Measurements from ENCODE around the gene MB21D2.

Gene MB21D2

GRCh38 chr3:192758654-192759053, 159.0 kb downstream of the MB21D2 start:
- TF ChIP-seq CTCF (conservative IDR thresholded peaks at IDR 0.05) (no peak), ZFX (IDR thresholded peaks at IDR 0.05) (no peak)

GRCh38 chr3:192751148-192751547, 166.5 kb downstream of the MB21D2 start:
- no peak for TF ChIP-seq ZFX (IDR thresholded peaks at IDR 0.05)
- TF ChIP-seq CTCF (conservative IDR thresholded peaks at IDR 0.05): no peak
- no peak overlapping the region for H3K27ac ChIP-seq

More at GRCh38 chr3:192758654-192759053, 159.0 kb downstream of the MB21D2 start:
- no peak overlapping the region for H3K27ac ChIP-seq

- TF ChIP-seq CTCF (conservative IDR thresholded peaks at IDR 0.05) (no peak), ZFX (IDR thresholded peaks at IDR 0.05) (no peak)
- H3K27ac ChIP-seq: no peak overlapping the region
These were observed 167.5 kb downstream of the MB21D2 start for GRCh38 chr3:192750201-192750600.

GRCh38 chr3:192747746-192748145, 169.9 kb downstream of the MB21D2 start:
- TF ChIP-seq CTCF (conservative IDR thresholded peaks at IDR 0.05) (no peak), ZFX (IDR thresholded peaks at IDR 0.05) (no peak)
- no peak overlapping the region for H3K27ac ChIP-seq

GRCh38 chr3:192747145-192747544, 170.5 kb downstream of the MB21D2 start:
- TF ChIP-seq ZFX (IDR thresholded peaks at IDR 0.05): no peak
- no peak for TF ChIP-seq CTCF (conservative IDR thresholded peaks at IDR 0.05)
- H3K27ac ChIP-seq: no peak overlapping the region

All from C4-2B (cell line).